Duodenal mucosa (tissue), 2 donors: ENCODE results near the gene SMARCAD1.
"Not testable (repeated sequence)": the region's sequence is repeated elsewhere in the genome, so short reads cannot be mapped to it uniquely, and the experiment has no call there.

ENCODE experiments used
- H3K27ac ChIP-seq: one replicate; pipeline ENCODE4 v1.7.0; 2013; ENCODE audit warnings: low read depth, low read length
- H3K27me3 ChIP-seq, 2 donors: one replicate each; pipeline ENCODE4 v1.7.0; 2013; ENCODE audit warnings: low read length in 2 of 2, control low read depth in 1 of 2; ENCODE audit not compliant: insufficient read depth in 2 of 2, control insufficient read depth in 1 of 2
- H3K36me3 ChIP-seq, 2 donors: one replicate each; pipeline ENCODE4 v1.7.0; 2013; ENCODE audit warnings: low read length in 2 of 2, control low read depth in 1 of 2; ENCODE audit not compliant: insufficient read depth in 2 of 2, control insufficient read depth in 1 of 2
- H3K4me1 ChIP-seq, 2 donors: one replicate each; pipeline ENCODE4 v1.7.0; 2013; ENCODE audit warnings: low read length in 2 of 2, control low read depth in 1 of 2; ENCODE audit not compliant: insufficient read depth in 2 of 2, control insufficient read depth in 1 of 2
- H3K4me3 ChIP-seq, 2 donors: one replicate each; pipeline ENCODE4 v1.7.0; 2013; ENCODE audit warnings: low read length in 2 of 2, low read depth in 1 of 2
- H3K9ac ChIP-seq, 2 donors: one replicate each; pipeline ENCODE4 v1.7.0; 2013; ENCODE audit warnings: low read length in 2 of 2, low read depth in 1 of 2
- H3K9me3 ChIP-seq, 2 donors: one replicate each; pipeline ENCODE4 v1.7.0; 2013; ENCODE audit warnings: low read length in 2 of 2, control low read depth in 1 of 2; ENCODE audit not compliant: control insufficient read depth in 1 of 2

The SMARCAD1 gene

DNA sequence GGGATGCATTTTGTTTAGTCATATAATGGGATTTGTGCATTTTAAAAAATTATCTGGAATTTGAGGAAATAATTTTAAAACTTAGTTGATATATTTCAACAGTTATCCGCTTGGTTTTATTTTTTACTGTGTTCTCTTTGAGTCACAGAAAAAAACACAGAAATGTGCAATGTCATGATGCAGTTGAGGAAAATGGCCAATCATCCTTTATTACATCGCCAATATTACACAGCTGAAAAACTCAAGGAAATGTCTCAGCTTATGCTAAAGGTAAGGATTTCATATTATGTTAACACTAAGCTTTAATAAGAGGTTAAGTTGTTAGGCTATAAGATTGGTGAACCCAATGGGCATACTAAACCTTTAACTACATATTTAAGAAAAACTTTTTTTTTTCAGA is 71.1 kb downstream of the SMARCAD1 start:
- H3K27me3 ChIP-seq = no peaks in the 10 kb centered on the region
- peaks cover 21 to 39% of the 10 kb centered on the region in 2 donors for H3K36me3 ChIP-seq
- H3K4me1 ChIP-seq = no peaks in the 10 kb centered on the region
- H3K9me3 ChIP-seq = no peaks in the 10 kb centered on the region
- H3K27ac ChIP-seq = no peak overlapping the region
- H3K4me3 ChIP-seq = no peak overlapping the region
- H3K9ac ChIP-seq = no peak overlapping the region

DNA sequence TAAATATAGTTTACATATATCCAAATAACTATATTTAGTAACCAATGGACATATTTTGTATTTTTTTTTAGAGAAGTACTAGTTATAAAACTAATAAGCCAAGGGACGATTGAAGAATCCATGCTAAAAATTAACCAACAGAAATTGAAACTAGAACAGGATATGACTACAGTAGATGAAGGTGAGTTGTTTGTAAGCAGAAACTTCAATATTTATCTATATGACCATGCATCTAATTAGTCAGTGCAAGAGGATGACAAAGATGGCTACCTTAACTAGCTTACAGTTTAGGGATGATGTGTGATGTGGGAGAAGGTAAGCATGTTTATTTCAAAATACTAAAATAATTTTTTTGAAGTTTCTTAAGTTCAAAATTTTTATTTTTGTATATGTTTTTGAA is 77.2 kb downstream of the SMARCAD1 start:
- no peak overlapping the region for H3K27ac ChIP-seq
- H3K36me3 ChIP-seq = peaks cover 21 to 30% of the 10 kb centered on the region in 2 donors
- no peak overlapping the region for H3K4me3 ChIP-seq
- H3K9me3 ChIP-seq = no peaks in the 10 kb centered on the region
- H3K9ac ChIP-seq = no peak overlapping the region
- H3K4me1 ChIP-seq = no peaks in the 10 kb centered on the region
- no peaks in the 10 kb centered on the region for H3K27me3 ChIP-seq

DNA sequence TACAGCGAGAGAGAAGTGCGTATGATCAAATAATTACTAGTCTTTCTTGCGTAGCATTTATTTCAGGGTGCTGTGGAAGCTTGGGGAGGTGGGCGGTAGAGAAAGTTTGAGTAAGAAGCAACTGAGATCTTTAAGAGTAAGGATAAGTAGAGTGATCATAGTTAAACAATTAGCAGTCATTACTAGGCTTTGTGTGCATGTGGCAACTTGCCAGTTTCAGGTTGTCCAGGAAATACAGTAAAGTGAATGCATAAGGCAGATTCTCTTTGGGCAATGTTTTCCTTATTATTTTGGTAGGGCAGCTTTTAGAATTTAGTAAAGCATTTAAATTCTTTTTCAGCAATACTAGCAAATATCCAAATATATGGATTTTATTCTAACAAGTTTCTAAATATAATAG is 78.0 kb downstream of the SMARCAD1 start:
- no peak overlapping the region for H3K27ac ChIP-seq
- H3K9me3 ChIP-seq = no peaks in the 10 kb centered on the region
- no peak overlapping the region for H3K9ac ChIP-seq
- peaks cover 21 to 30% of the 10 kb centered on the region in 2 donors for H3K36me3 ChIP-seq
- H3K4me1 ChIP-seq = no peaks in the 10 kb centered on the region
- no peaks in the 10 kb centered on the region for H3K27me3 ChIP-seq
- no peak overlapping the region for H3K4me3 ChIP-seq

DNA sequence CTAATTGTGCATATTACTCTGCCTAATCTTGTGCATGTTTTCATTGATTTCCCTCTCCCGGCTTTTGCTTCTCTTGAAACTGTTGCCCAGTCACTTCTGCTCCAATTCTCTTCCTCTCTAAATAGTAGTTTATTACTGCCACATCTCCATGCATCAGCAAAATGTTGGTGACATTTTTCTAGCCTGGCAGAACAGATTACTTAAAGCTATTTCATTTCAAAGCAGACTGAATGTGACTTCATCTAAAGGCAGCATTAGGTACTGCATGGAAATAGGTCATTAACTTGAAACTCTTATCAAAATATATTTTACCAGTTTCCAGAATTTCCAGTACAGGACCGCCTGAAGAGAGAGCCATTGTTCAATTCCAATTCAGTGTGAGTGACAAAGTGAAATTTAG is 82.6 kb downstream of the SMARCAD1 start:
- H3K9ac ChIP-seq = no peak overlapping the region
- H3K36me3 ChIP-seq = peaks cover 12 to 17% of the 10 kb centered on the region in 2 donors
- no peaks in the 10 kb centered on the region for H3K4me1 ChIP-seq
- H3K27me3 ChIP-seq = no peaks in the 10 kb centered on the region
- H3K4me3 ChIP-seq = no peak overlapping the region
- H3K9me3 ChIP-seq = no peaks in the 10 kb centered on the region
- no peak overlapping the region for H3K27ac ChIP-seq

DNA sequence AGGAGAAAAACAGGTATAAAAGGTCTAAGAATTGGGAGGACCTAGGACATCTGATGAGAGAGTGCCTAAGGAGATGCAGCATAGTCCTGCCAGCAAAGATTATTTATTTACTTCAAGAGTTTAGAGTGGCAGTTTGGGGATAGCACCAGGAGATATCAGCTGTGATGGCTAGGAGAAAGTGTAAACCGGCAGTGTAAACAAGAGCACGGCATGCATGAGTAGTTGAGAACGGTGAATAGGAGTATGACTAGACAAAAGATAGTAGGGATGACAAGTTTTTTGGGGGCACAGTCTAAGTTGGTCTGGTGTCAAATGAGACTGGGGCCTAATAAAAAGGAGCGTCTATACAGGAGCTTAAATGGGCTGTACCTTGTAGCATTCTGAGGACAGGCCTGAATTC is 86.3 kb downstream of the SMARCAD1 start:
- H3K9ac ChIP-seq, H3K4me1 ChIP-seq, H3K27me3 ChIP-seq, H3K27ac ChIP-seq, H3K4me3 ChIP-seq, H3K9me3 ChIP-seq: not testable (repeated sequence)
- peaks cover 0 to 13% of the 10 kb centered on the region in 2 donors for H3K36me3 ChIP-seq

DNA sequence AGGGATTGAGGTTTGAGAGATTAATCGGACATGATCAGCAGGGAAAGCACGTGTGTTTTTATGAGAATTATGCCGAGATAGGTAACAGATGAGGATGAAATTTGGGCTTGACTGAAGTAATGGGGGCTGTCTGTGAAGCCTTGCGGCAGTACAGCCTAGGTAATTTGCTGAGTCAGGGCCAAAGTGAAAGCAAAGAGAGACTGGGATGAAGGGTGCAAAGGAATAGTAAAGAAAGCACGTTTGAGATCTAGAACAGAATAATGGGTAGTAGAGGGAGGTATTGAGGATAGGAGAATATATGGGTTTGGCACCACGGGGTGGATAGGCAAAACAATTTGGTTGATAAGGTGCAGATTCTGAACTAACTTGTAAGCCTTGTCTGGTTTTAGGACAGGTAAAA is 87.8 kb downstream of the SMARCAD1 start:
- H3K36me3 ChIP-seq, H3K9me3 ChIP-seq, H3K27ac ChIP-seq, H3K9ac ChIP-seq, H3K4me3 ChIP-seq, H3K4me1 ChIP-seq, H3K27me3 ChIP-seq: not testable (repeated sequence)

DNA sequence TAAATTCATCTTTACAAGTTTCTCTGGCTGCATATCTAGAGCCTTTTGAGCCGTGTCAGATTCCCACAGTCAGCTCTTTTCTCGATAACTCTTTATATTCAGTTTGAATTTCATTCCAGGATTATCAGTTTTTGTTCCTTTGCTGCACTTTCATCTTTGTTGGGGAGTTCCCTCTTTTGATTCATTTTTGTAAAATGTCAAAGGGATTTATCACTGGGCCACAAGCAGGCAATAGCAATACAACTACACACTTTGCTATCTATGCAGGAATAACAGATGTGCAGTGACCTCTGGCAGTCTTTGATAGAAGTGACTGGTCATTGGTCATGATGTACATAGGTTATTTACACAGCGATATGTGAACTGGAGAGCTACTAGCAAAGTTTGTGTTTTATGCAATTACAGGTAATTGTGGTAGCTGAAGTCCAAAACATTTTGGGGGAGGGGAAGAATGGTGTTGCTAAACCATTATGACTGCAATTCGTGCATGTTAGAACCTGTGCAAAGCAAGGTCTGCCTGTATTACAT is 91.1 kb downstream of the SMARCAD1 start:
- H3K27ac ChIP-seq = no peak overlapping the region
- no peaks in the 10 kb centered on the region for H3K4me1 ChIP-seq

DNA sequence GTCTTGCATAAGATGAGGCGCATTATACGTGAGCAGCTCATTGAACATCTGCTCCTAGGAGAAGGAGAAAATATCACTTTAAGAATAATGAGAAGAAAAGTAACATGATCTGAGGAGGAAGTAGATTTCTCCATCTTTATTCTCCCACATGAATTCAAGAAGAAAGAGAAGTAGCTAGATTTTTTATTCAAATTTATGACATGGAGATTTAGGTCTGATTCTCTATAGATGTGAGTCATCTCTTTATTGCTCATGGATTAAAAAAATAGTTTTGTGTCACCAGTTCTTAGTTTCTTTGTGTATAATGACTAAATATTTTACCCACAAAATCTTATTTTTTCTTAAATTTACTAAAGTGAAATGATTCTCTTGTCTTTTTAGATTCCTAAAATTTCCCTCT is 94.5 kb downstream of the SMARCAD1 start:
- Histone ChIP-seq H3K4me1 (no peaks in the 10 kb centered on the region), H3K36me3 (no peaks in the 10 kb centered on the region), H3K9me3 (no peaks in the 10 kb centered on the region), H3K27me3 (no peaks in the 10 kb centered on the region), H3K9ac (no peak overlapping the region), H3K4me3 (no peak overlapping the region), H3K27ac (no peak overlapping the region)

More for the DNA sequence above, 91.1 kb downstream of the SMARCAD1 start:
- Histone ChIP-seq H3K4me3 (no peak overlapping the region), H3K27me3 (no peaks in the 10 kb centered on the region), H3K36me3 (no peaks in the 10 kb centered on the region), H3K9me3 (no peaks in the 10 kb centered on the region), H3K9ac (no peak overlapping the region)

DNA sequence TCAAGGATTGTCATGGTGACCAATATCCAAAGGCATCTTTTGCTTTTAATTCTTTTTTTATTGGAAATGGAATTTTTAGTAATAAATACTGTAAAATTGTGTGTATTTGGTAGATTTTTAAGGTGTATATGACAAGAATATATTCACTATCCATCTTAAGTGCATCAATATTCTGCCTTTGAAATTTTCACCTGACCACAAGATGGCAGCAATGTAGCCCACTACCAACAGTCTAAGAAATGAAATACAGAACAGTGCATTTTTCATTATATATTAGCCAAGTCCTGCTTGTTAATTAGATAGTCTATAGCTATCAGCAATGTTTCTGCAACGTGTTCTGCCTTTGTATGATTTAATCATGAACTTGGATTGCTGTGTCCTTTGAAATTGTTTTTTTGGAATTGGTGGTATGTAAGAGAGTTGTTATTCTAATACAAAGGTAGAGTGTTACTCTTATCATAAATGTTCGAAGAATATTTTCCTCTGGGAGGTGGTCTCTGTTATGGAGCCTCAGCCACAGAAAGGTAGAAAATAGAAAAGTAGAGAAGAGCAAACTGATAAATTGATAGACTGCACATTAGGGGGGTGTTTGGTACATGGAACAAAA is 96.8 kb downstream of the SMARCAD1 start:
- no peaks in the 10 kb centered on the region for H3K4me1 ChIP-seq
- no peaks in the 10 kb centered on the region for H3K27me3 ChIP-seq
- H3K9ac ChIP-seq = no peak overlapping the region
- H3K4me3 ChIP-seq = no peak overlapping the region
- H3K36me3 ChIP-seq = no peaks in the 10 kb centered on the region
- no peak overlapping the region for H3K27ac ChIP-seq
- no peaks in the 10 kb centered on the region for H3K9me3 ChIP-seq

DNA sequence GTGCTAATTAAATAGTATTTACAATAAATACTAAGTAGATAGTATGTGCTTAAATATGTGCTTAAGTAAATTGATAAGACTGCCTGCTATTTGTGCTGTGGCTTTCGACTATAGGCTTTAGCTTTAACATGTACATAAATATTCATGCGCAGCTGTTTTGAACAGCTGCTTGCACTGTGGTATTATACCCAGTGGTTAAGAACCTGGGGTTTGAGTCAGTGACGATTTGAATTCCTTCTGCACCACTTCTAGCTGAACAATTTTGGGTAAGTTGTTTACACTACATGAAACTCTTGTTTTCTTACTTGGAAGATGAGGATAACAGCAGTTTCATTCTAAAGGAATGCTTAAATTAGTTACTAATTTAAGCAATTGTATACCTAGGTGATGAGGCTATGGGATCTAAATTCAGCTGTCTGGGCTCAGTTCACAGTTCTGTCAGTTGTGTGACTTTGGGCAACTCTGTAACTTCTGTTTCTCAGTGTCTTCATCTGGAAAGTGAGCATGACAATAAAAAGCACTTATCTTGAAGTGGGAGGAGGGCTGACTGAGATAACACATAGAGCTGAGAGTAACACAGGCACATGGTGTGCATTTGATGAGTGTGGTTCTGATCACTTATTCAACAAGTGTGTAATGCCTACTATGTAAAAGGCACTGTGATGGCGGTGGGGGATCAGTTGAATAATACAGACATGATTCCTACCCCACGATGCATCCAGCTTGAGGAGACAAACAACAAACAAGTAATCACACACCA is 98.0 kb downstream of the SMARCAD1 start:
- Histone ChIP-seq H3K27ac (no peak overlapping the region), H3K4me1 (no peaks in the 10 kb centered on the region), H3K36me3 (no peaks in the 10 kb centered on the region)

More for the DNA sequence above, 98.0 kb downstream of the SMARCAD1 start:
- H3K9ac ChIP-seq = no peak overlapping the region
- H3K27me3 ChIP-seq = no peaks in the 10 kb centered on the region
- H3K4me3 ChIP-seq = no peak overlapping the region
- no peaks in the 10 kb centered on the region for H3K9me3 ChIP-seq
